Neural cell (in vitro differentiated cells): ENCODE measurements around the gene RAB34. TPM values are rescaled to one million over a fixed set of nuclear protein-coding genes. Genes with fewer than 3 reads are reported as not detected.

Experiments used
- H2AFZ ChIP-seq: fragments of 200-600, 300-800 bp; sonication (generic), shearing (Covaris generic); 2 replicates; pipeline ENCODE4 v1.6.0; 2014; ENCODE audit warnings: low read depth, mild to moderate bottlenecking, antibody characterized with exemption, low read length, moderate library complexity
- H3F3A ChIP-seq: fragments of 200-600 bp; shearing (Covaris generic); 2 replicates; pipeline ENCODE4 v1.6.1; 2016; ENCODE audit warnings: mild to moderate bottlenecking, moderate library complexity, mixed read lengths, antibody characterized with exemption, low read length; ENCODE audit not compliant: insufficient read depth, poor library complexity, severe bottlenecking
- H3K27ac ChIP-seq: fragments of 200-600, 300-800 bp; sonication (generic), shearing (Covaris generic); 2 replicates; pipeline ENCODE4 v1.5.1; 2014; ENCODE audit warnings: mild to moderate bottlenecking, low read length, moderate library complexity
- H3K27me3 ChIP-seq: fragments of 300-800, 200-600 bp; sonication (generic), shearing (Covaris generic); 2 replicates; pipeline ENCODE4 v1.6.0; 2014; ENCODE audit warnings: mild to moderate bottlenecking, low read depth, low read length, moderate library complexity; ENCODE audit not compliant: insufficient read depth
- H3K36me3 ChIP-seq: fragments of 300-800, 200-600 bp; sonication (generic), shearing (Covaris generic); 2 replicates; pipeline ENCODE4 v1.5.1; 2014; ENCODE audit warnings: mild to moderate bottlenecking, antibody characterized with exemption, low read length, moderate library complexity; ENCODE audit not compliant: insufficient read depth
- H3K4me2 ChIP-seq: fragments of 300-800, 200-600 bp; sonication (generic), shearing (Covaris generic); 2 replicates; pipeline ENCODE4 v1.6.0; 2014; ENCODE audit warnings: mild to moderate bottlenecking, low read length
- H3K4me3 ChIP-seq: fragments of 300-800, 200-600 bp; sonication (generic), shearing (Covaris generic); 2 replicates; pipeline ENCODE4 v1.5.1; 2014; ENCODE audit warnings: mild to moderate bottlenecking, low read length, moderate library complexity
- H3K79me2 ChIP-seq: fragments of 200-600 bp; shearing (Covaris generic); replicated peaks from 2 replicates; pipeline ENCODE4 v1.6.0; 2014; ENCODE audit warnings: mild to moderate bottlenecking, low read length, moderate library complexity; ENCODE audit not compliant: insufficient read depth
- H3K9ac ChIP-seq: fragments of 300-800, 200-600 bp; sonication (generic), shearing (Covaris generic); 2 replicates; pipeline ENCODE4 v1.6.1; 2016; ENCODE audit warnings: mild to moderate bottlenecking, low read length, mixed read lengths
- H3K9me2 ChIP-seq: fragments of 200-600 bp; shearing (Covaris generic); 2 replicates; pipeline ENCODE4 v1.6.1; 2016; ENCODE audit warnings: mild to moderate bottlenecking, low read length, mixed read lengths; ENCODE audit not compliant: insufficient read depth
- H3K9me3 ChIP-seq: fragments of 200-600, 300-800 bp; sonication (generic), shearing (Covaris generic); 2 replicates; pipeline ENCODE4 v1.6.1; 2016; ENCODE audit warnings: mild to moderate bottlenecking, mixed run types, low read length, moderate library complexity, mixed read lengths
- H4K20me1 ChIP-seq: fragments of 200-600 bp; shearing (Covaris generic); 2 replicates; pipeline ENCODE4 v1.6.1; 2016; ENCODE audit warnings: mild to moderate bottlenecking, mixed run types; ENCODE audit not compliant: insufficient read depth
- EP300 ChIP-seq: fragments of 450-650 bp; conservative IDR thresholded peaks from 2 replicates; pipeline ENCODE4 v1.6.1; 2014; ENCODE audit warnings: antibody characterized with exemption, mild to moderate bottlenecking, moderate library complexity; ENCODE audit not compliant: poor library complexity, severe bottlenecking
- EZH2 ChIP-seq: fragments of 200-600, 300-800 bp; shearing (Covaris generic), sonication (generic); IDR thresholded peaks from 2 replicates; pipeline ENCODE4 v1.6.1; 2014; ENCODE audit warnings: antibody characterized with exemption, low read length, borderline replicate concordance, mild to moderate bottlenecking; ENCODE audit not compliant: insufficient read depth, poor library complexity, severe bottlenecking
- MXI1 ChIP-seq: fragments of 450-650 bp; conservative IDR thresholded peaks from 2 replicates; pipeline ENCODE4 v1.6.1; 2014; ENCODE audit warnings: antibody characterized with exemption, mild to moderate bottlenecking; ENCODE audit not compliant: poor library complexity, severe bottlenecking
- POLR2AphosphoS5 ChIP-seq: IDR thresholded peaks from 2 replicates; pipeline ENCODE4 v1.6.1; 2012
- RAD21 ChIP-seq: fragments of 450-650 bp; conservative IDR thresholded peaks from 2 replicates; pipeline ENCODE4 v1.6.1; 2014; ENCODE audit warnings: antibody characterized with exemption, mild to moderate bottlenecking, moderate library complexity
- SMC3 ChIP-seq: fragments of 450-650 bp; conservative IDR thresholded peaks from 2 replicates; pipeline ENCODE4 v1.6.1; 2014; ENCODE audit warnings: antibody characterized with exemption, mild to moderate bottlenecking, moderate library complexity; ENCODE audit not compliant: poor library complexity
- TAF1 ChIP-seq: IDR thresholded peaks from 2 replicates; pipeline ENCODE4 v1.6.1; 2012; ENCODE audit warnings: low read depth
- polyA plus RNA-seq: library from polyadenylated mRNA; depleted of rRNA; stranded (reverse); fragments of >200 nt; gene quantifications from 2 replicates; pipeline ENCODE4 v1.2.3, GENCODE V29; 2014
- TF ChIP-seq, protein P1 (sequence below): IDR thresholded peaks from 2 replicates; pipeline ENCODE4 v1.6.1; 2012; ENCODE audit warnings: borderline replicate concordance
- TF ChIP-seq, protein P2 (sequence below): fragments of 450-650 bp; IDR thresholded peaks from 2 replicates; pipeline ENCODE4 v1.5.1; 2014; ENCODE audit warnings: antibody characterized with exemption, mild to moderate bottlenecking, moderate library complexity; ENCODE audit not compliant: poor library complexity, severe bottlenecking

RAB34 gene
- polyA plus RNA-seq, 1 donor from 2014 or later: 9.3 TPM

DNA sequence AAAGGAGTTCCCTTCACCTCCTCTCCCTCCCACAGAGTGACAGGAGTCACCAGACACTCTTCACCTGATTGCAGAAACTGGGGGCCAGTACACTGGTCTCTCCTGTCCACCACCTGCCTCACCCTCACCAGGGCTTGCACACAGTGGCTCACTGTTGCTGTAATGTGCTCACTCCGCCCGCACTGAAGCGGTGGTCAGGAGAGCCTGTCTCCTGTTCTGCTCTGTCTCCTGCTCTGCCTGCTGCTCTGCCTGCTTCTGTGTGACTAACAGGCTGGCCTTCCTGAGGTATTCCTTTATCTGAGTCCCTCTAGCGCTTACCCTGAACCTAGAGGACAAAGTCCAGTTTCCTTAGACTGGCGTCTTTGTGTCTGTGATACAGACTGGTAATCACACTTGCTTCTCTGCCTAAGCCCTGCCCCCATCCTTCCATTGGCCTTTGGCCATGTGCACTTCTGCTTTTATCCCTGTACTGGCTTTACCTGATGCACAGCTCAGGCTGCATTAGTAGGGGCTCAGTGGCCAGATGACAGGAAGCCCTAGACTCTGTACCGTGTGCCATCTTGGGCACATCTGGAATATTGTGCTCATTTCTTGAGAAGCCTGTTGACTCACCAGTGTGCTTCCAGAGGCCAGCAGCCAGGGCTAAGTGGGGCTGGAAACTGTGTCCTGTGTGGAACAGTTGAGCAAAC, 19.3 kb downstream of the RAB34 start:
- H3K4me2 ChIP-seq: no peak overlapping the region
- no peaks in the 10 kb centered on the region for H3K27me3 ChIP-seq
- H2AFZ ChIP-seq: no peak overlapping the region
- H4K20me1 ChIP-seq: no peaks in the 10 kb centered on the region
- no peak overlapping the region for H3K27ac ChIP-seq
- TF ChIP-seq MXI1: no peak
- TF ChIP-seq RAD21: no peak
- TF ChIP-seq, protein P1, sequence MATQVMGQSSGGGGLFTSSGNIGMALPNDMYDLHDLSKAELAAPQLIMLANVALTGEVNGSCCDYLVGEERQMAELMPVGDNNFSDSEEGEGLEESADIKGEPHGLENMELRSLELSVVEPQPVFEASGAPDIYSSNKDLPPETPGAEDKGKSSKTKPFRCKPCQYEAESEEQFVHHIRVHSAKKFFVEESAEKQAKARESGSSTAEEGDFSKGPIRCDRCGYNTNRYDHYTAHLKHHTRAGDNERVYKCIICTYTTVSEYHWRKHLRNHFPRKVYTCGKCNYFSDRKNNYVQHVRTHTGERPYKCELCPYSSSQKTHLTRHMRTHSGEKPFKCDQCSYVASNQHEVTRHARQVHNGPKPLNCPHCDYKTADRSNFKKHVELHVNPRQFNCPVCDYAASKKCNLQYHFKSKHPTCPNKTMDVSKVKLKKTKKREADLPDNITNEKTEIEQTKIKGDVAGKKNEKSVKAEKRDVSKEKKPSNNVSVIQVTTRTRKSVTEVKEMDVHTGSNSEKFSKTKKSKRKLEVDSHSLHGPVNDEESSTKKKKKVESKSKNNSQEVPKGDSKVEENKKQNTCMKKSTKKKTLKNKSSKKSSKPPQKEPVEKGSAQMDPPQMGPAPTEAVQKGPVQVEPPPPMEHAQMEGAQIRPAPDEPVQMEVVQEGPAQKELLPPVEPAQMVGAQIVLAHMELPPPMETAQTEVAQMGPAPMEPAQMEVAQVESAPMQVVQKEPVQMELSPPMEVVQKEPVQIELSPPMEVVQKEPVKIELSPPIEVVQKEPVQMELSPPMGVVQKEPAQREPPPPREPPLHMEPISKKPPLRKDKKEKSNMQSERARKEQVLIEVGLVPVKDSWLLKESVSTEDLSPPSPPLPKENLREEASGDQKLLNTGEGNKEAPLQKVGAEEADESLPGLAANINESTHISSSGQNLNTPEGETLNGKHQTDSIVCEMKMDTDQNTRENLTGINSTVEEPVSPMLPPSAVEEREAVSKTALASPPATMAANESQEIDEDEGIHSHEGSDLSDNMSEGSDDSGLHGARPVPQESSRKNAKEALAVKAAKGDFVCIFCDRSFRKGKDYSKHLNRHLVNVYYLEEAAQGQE: no peak
- no peak for TF ChIP-seq EZH2
- TF ChIP-seq POLR2AphosphoS5: no peak
- no peak for TF ChIP-seq SMC3
- no peak for TF ChIP-seq EP300
- TF ChIP-seq, protein P2, sequence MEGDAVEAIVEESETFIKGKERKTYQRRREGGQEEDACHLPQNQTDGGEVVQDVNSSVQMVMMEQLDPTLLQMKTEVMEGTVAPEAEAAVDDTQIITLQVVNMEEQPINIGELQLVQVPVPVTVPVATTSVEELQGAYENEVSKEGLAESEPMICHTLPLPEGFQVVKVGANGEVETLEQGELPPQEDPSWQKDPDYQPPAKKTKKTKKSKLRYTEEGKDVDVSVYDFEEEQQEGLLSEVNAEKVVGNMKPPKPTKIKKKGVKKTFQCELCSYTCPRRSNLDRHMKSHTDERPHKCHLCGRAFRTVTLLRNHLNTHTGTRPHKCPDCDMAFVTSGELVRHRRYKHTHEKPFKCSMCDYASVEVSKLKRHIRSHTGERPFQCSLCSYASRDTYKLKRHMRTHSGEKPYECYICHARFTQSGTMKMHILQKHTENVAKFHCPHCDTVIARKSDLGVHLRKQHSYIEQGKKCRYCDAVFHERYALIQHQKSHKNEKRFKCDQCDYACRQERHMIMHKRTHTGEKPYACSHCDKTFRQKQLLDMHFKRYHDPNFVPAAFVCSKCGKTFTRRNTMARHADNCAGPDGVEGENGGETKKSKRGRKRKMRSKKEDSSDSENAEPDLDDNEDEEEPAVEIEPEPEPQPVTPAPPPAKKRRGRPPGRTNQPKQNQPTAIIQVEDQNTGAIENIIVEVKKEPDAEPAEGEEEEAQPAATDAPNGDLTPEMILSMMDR: no peak
- TF ChIP-seq TAF1: no peak
- H3K9me3 ChIP-seq: no peaks in the 10 kb centered on the region
- H3K9me2 ChIP-seq: no peaks in the 10 kb centered on the region
- no peak overlapping the region for H3K4me3 ChIP-seq
- H3K79me2 ChIP-seq: no peaks in the 10 kb centered on the region
- H3K36me3 ChIP-seq: peaks cover 5% of the 10 kb centered on the region
- H3F3A ChIP-seq: no peaks in the 10 kb centered on the region
- H3K9ac ChIP-seq: no peak overlapping the region

DNA sequence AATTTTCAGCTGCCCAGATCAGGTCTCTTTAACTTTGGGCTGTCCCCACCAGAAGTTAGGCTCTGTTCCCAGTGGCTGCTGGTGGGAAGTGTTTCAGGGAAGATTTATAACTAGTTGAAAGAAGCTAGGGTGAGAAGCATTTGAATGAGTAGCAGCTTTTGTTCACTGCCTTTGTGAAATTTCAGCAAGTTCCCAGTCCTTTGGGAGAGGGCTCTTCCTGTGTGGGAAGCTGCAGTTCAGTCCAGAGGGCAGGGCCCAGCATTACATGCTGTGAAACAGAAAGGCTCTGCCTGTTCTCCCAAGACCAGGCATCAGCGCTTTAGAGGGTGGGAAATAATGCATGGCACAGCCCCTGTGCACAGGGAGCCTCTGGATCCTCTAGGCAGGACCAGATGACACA, 23.8 kb downstream of the RAB34 start:
- no peak for TF ChIP-seq TAF1
- no peak for TF ChIP-seq SMC3
- TF ChIP-seq, protein P2: no peak
- no peak for TF ChIP-seq EZH2
- Histone ChIP-seq H4K20me1 (no peaks in the 10 kb centered on the region), H2AFZ (no peak overlapping the region), H3K27me3 (no peaks in the 10 kb centered on the region), H3K27ac (no peak overlapping the region), H3K9me2 (no peaks in the 10 kb centered on the region), H3K36me3 (peaks cover 11% of the 10 kb centered on the region), H3K4me3 (no peak overlapping the region), H3K9me3 (no peaks in the 10 kb centered on the region), H3K9ac (no peak overlapping the region), H3F3A (no peaks in the 10 kb centered on the region), H3K79me2 (no peaks in the 10 kb centered on the region), H3K4me2 (no peak overlapping the region)
